B cell (primary cell): ENCODE measurements around the gene BRD9.

Experiments
- EZH2 ChIP-seq: IDR thresholded peaks from 2 replicates; pipeline ENCODE4 v1.6.1; 2012; ENCODE audit warnings: borderline replicate concordance, low read depth, mild to moderate bottlenecking, moderate library complexity, low read length; ENCODE audit not compliant: insufficient read depth, poor library complexity, severe bottlenecking
- TF ChIP-seq, protein P1 (sequence below): fragments of 200-600 bp; IDR thresholded peaks from one replicate; pipeline ENCODE4 v1.8.0; 2022; ENCODE audit warnings: antibody characterized with exemption, mild to moderate bottlenecking

DNA sequence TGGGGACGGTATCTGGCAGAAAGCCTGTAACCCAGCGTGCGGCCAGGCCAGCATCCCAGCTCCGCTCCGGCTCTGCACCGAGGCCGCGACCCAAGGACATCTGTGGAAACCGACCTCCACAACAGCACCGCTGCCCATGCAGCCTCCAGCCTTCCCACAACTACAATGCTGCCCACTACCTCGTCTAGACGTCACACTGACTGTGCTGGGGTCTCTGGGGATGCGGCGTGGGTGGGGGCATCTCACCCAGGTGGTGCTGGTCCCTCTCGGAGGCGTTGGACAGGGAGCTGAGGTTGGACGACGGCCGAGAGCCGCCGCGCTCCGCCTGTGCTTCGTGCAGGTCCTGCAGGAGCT lies 27.5 kb downstream of the BRD9 start:
- TF ChIP-seq, protein P1, sequence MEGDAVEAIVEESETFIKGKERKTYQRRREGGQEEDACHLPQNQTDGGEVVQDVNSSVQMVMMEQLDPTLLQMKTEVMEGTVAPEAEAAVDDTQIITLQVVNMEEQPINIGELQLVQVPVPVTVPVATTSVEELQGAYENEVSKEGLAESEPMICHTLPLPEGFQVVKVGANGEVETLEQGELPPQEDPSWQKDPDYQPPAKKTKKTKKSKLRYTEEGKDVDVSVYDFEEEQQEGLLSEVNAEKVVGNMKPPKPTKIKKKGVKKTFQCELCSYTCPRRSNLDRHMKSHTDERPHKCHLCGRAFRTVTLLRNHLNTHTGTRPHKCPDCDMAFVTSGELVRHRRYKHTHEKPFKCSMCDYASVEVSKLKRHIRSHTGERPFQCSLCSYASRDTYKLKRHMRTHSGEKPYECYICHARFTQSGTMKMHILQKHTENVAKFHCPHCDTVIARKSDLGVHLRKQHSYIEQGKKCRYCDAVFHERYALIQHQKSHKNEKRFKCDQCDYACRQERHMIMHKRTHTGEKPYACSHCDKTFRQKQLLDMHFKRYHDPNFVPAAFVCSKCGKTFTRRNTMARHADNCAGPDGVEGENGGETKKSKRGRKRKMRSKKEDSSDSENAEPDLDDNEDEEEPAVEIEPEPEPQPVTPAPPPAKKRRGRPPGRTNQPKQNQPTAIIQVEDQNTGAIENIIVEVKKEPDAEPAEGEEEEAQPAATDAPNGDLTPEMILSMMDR, result no peak
- TF ChIP-seq EZH2, result no peak
